GM12801 (cell line): ENCODE results near the gene GPR15.

Experiments used
- CTCF ChIP-seq: IDR thresholded peaks from one replicate; pipeline ENCODE4 v1.5.1; 2011; ENCODE audit warnings: control low read depth; ENCODE audit not compliant: insufficient read length; ENCODE audit errors: extremely low read depth

Gene GPR15

GRCh38 chr3:98504539-98504938 lies 27.2 kb upstream of the GPR15 start:
- no peak for TF ChIP-seq CTCF

GRCh38 chr3:98508582-98508981 lies 23.2 kb upstream of the GPR15 start:
- TF ChIP-seq CTCF, result no peak

GRCh38 chr3:98512576-98512975 lies 19.2 kb upstream of the GPR15 start:
- TF ChIP-seq CTCF, result no peak

- no peak for TF ChIP-seq CTCF
Observed at GRCh38 chr3:98513091-98513511, 18.7 kb upstream of the GPR15 start.

- TF ChIP-seq CTCF, result no peak
Observed at GRCh38 chr3:98513736-98514135, 18.0 kb upstream of the GPR15 start.

GRCh38 chr3:98514948-98515347 lies 16.8 kb upstream of the GPR15 start:
- no peak for TF ChIP-seq CTCF

GRCh38 chr3:98518816-98519215 lies 13.0 kb upstream of the GPR15 start:
- TF ChIP-seq CTCF, result no peak

GRCh38 chr3:98519351-98519750 lies 12.4 kb upstream of the GPR15 start:
- no peak for TF ChIP-seq CTCF
